Left lobe of liver (tissue), 2 donors: ENCODE results near the gene PYCR2. TPM values are rescaled to one million over a fixed set of nuclear protein-coding genes. Genes with fewer than 3 reads are reported as not detected.
A peak's percentile ranks its signal among the peaks of the same experiment; 100 is the strongest.
"Not testable (repeated sequence)": the region's sequence is repeated elsewhere in the genome, so short reads cannot be mapped to it uniquely, and the experiment has no call there.

ENCODE experiments used
- ATAC-seq: fragments of 200-7000 bp; cut with Tn5 transposase; one replicate; pipeline ENCODE4 v1.9.1; 2020; ENCODE audit warnings: mild to moderate bottlenecking, moderate library complexity
- DNase-seq: peaks from one replicate; pipeline ENCODE4 v3.0.0-alpha.2; 2020; ENCODE audit warnings: low spot score
- total RNA-seq: library from RNA; stranded (reverse); gene quantifications from one replicate; pipeline ENCODE4 v1.2.1, GENCODE V29; 2021
- donor health status: DM: no; HTN: no; CAD: no; lungs with moderate emphysema.
- donor health status: DM: no; HTN: yes; CAD: no.

The PYCR2 gene
- total RNA-seq, 1 donor from 2014 or later, result 26.9 TPM

GRCh38 chr1:225892307-225892706, 31.7 kb downstream of the PYCR2 start:
- no peak for ATAC-seq
- no peak for DNase-seq

GRCh38 chr1:225891229-225891972, 32.6 kb downstream of the PYCR2 start:
- DNase-seq, result peak; percentile 70
- ATAC-seq, result peak; percentile 32

- peak; percentile 74 for ATAC-seq
- DNase-seq, result peak; percentile 92
Observed at GRCh38 chr1:225890346-225891228, 33.5 kb downstream of the PYCR2 start.

GRCh38 chr1:225889743-225890142, 34.3 kb downstream of the PYCR2 start:
- ATAC-seq, result peak; percentile 16
- no peak for DNase-seq

GRCh38 chr1:225888898-225889601, 35.0 kb downstream of the PYCR2 start, which contains the start of gene LEFTY1:
LEFTY1 (minus strand) TSS chr1:225889146; CDS start chr1:225889066, 80 bp downstream.
- no peak for DNase-seq
- no peak for ATAC-seq

GRCh38 chr1:225888289-225888897, 35.7 kb downstream of the PYCR2 start:
- DNase-seq (no peak), ATAC-seq (no peak)

GRCh38 chr1:225887554-225888288, 36.3 kb downstream of the PYCR2 start:
- peak; percentile 10 for ATAC-seq
- DNase-seq, result not testable (repeated sequence)

- DNase-seq (peak; percentile 65), ATAC-seq (peak; percentile 27)
Observed at GRCh38 chr1:225887030-225887314, 37.1 kb downstream of the PYCR2 start.

GRCh38 chr1:225886159-225887029, 37.7 kb downstream of the PYCR2 start:
- ATAC-seq (peak; percentile 14), DNase-seq (peak; percentile 69)

- no peak for ATAC-seq
- DNase-seq, result no peak
Observed at GRCh38 chr1:225885336-225885735, 38.7 kb downstream of the PYCR2 start.

GRCh38 chr1:225883616-225884265, 40.3 kb downstream of the PYCR2 start:
- DNase-seq (no peak), ATAC-seq (no peak)

GRCh38 chr1:225882694-225883615, 41.1 kb downstream of the PYCR2 start:
- ATAC-seq, result peak; percentile 52

GRCh38 chr1:225881959-225882693, 41.9 kb downstream of the PYCR2 start, which contains the start of gene TMEM63A:
TMEM63A (minus strand) TSS chr1:225882380; CDS start chr1:225877580, 4,800 bp downstream.
- ATAC-seq, result peak; percentile 66
- peak; percentile 95 for DNase-seq

More at GRCh38 chr1:225882694-225883615, 41.1 kb downstream of the PYCR2 start:
- peak; percentile 83 for DNase-seq

- no peak for DNase-seq
Observed at GRCh38 chr1:225881081-225881958, 42.7 kb downstream of the PYCR2 start.

GRCh38 chr1:225880636-225881035, 43.4 kb downstream of the PYCR2 start:
- ATAC-seq (peak; percentile 55), DNase-seq (peak; percentile 91)

More at GRCh38 chr1:225881081-225881958, 42.7 kb downstream of the PYCR2 start:
- ATAC-seq, result peak; percentile 4

GRCh38 chr1:225880222-225880588, 43.8 kb downstream of the PYCR2 start:
- ATAC-seq (peak; percentile 3), DNase-seq (no peak)
